Esophagus muscularis mucosa (tissue), 4 donors: ENCODE results near the gene KSR1. TPM values are rescaled to one million over a fixed set of nuclear protein-coding genes. Genes with fewer than 3 reads are reported as not detected.

ENCODE experiments used
- DNase-seq: peaks from one replicate; pipeline ENCODE4 v3.0.0-alpha.2; 2017; ENCODE audit errors: extremely low spot score
- H3K27ac ChIP-seq, 4 donors: fragments of 200-600 bp; sonication (generic); replicated peaks in 1 of 4; 1 replicate in 3 of 4; 2 replicates in 1 of 4; pipeline ENCODE4 v1.5.1; 2016 to 2019; ENCODE audit warnings: mild to moderate bottlenecking in 1 of 4
- H3K27me3 ChIP-seq, 4 donors: fragments of 200-600 bp; sonication (generic); one replicate each; pipeline versions ENCODE4 v1.5.1 to v1.6.0; 2016 to 2019
- H3K36me3 ChIP-seq, 4 donors: fragments of 200-600 bp; sonication (generic); one replicate each; pipeline ENCODE4 v1.5.1; 2016 to 2019
- H3K4me1 ChIP-seq, 4 donors: fragments of 200-600 bp; sonication (generic); one replicate each; pipeline ENCODE4 v1.5.1; 2016 to 2019
- H3K4me3 ChIP-seq, 4 donors: fragments of 200-600 bp; sonication (generic); 1 replicate in 2 of 4; 2 replicates in 2 of 4; pipeline ENCODE4 v1.5.1; 2016 to 2019; ENCODE audit warnings: mild to moderate bottlenecking in 4 of 4, moderate library complexity in 1 of 4
- H3K9me3 ChIP-seq, 4 donors: fragments of 200-600 bp; sonication (generic); 1 replicate in 3 of 4; 2 replicates in 1 of 4; pipeline ENCODE4 v1.5.1; 2016 to 2019
- EP300 ChIP-seq: sonication (generic); formaldehyde crosslinking; IDR thresholded peaks from one replicate; pipeline ENCODE4 v1.6.1; 2017; ENCODE audit warnings: antibody characterized with exemption
- POLR2A ChIP-seq: fragments of 450-650 bp; IDR thresholded peaks from one replicate; pipeline ENCODE4 v1.6.1; 2017; ENCODE audit warnings: antibody characterized with exemption, moderate library complexity, mild to moderate bottlenecking, low read depth
- POLR2AphosphoS5 ChIP-seq, 2 donors: sonication (generic); formaldehyde crosslinking; IDR thresholded peaks; one replicate each; pipeline ENCODE4 v1.6.1; 2017; ENCODE audit warnings: antibody characterized with exemption in 2 of 2
- WGBS: methylation state at CpG from one replicate; pipeline ENCODE4 v1.1.5; 2018; 5-methylcytosine and 5-hydroxymethylcytosine counted together
- intact Hi-C: fragments of 100-400 bp; cut with DNase I; formaldehyde crosslinking; loops from one replicate; pipeline ENCODE4 v1.15.1; 2023
- total RNA-seq, 4 donors: library from RNA; depleted of rRNA; stranded (reverse); fragments of >200 nt; gene quantifications; one replicate each; pipeline versions ENCODE4 v1.1.0 to v1.2.1, GENCODE V29; 2016
- TF ChIP-seq, protein P1 (sequence below), 3 experiments: fragments of 200-600 bp in 2 of 3; fragments of 450-650 bp in 1 of 3; sonication (generic) in 2 of 3; IDR thresholded peaks; one replicate each; pipeline ENCODE4 v1.5.1; 2017 to 2019; ENCODE audit warnings: antibody characterized with exemption in 3 of 3, mild to moderate bottlenecking in 2 of 3, moderate library complexity in 1 of 3

KSR1 gene
- total RNA-seq, 4 donors from 2014 or later = 13.3 to 18.9 (median 13.7) TPM

DNA sequence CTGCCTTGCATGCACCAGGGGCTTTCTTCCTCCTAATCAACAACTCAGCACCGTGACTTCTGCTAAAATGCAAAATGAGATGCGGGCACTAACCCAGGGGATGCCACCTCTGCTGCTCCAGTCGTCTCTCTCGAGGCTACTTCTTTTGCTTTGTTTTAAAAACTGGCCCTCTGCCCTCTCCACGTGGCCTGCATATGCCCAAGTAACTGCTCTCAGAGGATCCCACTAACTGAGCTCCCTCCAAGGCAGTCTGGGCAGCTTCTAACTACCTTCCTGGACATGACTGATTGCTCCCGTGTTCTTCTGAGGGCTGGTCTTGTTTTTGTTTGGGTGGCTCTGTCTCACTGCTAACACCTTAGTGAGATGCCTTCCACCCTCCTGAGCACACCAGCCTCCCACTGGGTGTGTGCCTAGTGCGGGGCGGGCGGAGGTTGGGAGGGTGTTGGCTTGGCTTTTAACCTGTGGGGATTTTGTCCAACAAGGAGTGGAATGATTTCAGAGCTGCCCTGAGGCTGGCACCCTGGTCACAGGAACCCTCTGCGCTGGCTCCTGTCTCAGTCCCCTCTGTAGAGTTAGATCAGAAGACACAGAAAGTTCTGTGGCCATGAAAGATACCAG, 165.8 kb downstream of the KSR1 start:
- intact Hi-C loops = no loop called here
- Histone ChIP-seq H3K36me3 (peaks cover 38 to 84% (median 73%) of the 10 kb centered on the region in 4 donors), H3K4me1 (peaks cover 0 to 6% (median 3%) of the 10 kb centered on the region in 4 donors)

DNA sequence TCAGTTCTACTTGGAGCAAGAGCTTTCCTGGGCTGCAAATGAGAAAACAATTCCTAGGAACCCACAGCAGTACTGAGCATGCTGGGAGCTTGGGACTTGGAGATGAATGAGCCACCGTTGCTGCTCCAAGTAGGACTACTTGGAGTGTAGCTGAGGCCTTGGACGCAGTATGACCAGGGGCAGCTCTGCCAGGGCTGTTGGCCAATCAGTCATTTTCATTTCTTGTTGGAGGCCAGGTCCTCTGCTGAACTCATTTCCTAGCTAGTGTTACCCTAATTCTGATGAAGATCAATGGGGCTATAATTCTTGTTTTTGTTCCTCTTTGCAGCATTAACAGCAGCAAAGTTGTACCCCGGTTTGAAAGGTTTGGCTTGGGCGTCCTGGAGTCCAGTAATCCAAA, 166.7 kb downstream of the KSR1 start:
- TF ChIP-seq EP300 = no peak
- no peak for TF ChIP-seq POLR2AphosphoS5 (IDR thresholded peaks at IDR 0.05)
- TF ChIP-seq, protein P1, sequence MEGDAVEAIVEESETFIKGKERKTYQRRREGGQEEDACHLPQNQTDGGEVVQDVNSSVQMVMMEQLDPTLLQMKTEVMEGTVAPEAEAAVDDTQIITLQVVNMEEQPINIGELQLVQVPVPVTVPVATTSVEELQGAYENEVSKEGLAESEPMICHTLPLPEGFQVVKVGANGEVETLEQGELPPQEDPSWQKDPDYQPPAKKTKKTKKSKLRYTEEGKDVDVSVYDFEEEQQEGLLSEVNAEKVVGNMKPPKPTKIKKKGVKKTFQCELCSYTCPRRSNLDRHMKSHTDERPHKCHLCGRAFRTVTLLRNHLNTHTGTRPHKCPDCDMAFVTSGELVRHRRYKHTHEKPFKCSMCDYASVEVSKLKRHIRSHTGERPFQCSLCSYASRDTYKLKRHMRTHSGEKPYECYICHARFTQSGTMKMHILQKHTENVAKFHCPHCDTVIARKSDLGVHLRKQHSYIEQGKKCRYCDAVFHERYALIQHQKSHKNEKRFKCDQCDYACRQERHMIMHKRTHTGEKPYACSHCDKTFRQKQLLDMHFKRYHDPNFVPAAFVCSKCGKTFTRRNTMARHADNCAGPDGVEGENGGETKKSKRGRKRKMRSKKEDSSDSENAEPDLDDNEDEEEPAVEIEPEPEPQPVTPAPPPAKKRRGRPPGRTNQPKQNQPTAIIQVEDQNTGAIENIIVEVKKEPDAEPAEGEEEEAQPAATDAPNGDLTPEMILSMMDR (IDR thresholded peaks at IDR 0.05) = no peak
- no peak for TF ChIP-seq POLR2A
- Histone ChIP-seq H3K36me3 (peaks cover 29 to 75% (median 64%) of the 10 kb centered on the region in 4 donors), H3K27me3 (no peaks in the 10 kb centered on the region), H3K27ac (no peak overlapping the region), H3K4me1 (peaks cover 0 to 6% (median 3%) of the 10 kb centered on the region in 4 donors), H3K4me3 (no peak overlapping the region), H3K9me3 (no peaks in the 10 kb centered on the region)
- intact Hi-C loops = no loop called here
- 88% methylated on average over 4 of the region's 4 CpGs for WGBS
- DNase-seq = no peak

More for the DNA sequence above, 165.8 kb downstream of the KSR1 start:
- no peak for DNase-seq
- no peaks in the 10 kb centered on the region for H3K9me3 ChIP-seq
- no peaks in the 10 kb centered on the region for H3K27me3 ChIP-seq
- WGBS = 82% methylated on average over 10 of the region's 10 CpGs
- H3K27ac ChIP-seq = no peak overlapping the region
- H3K4me3 ChIP-seq = no peak overlapping the region
- TF ChIP-seq, protein P1 (IDR thresholded peaks at IDR 0.05) = no peak
- TF ChIP-seq EP300 (no peak), POLR2A (no peak), POLR2AphosphoS5 (IDR thresholded peaks at IDR 0.05) (no peak)

DNA sequence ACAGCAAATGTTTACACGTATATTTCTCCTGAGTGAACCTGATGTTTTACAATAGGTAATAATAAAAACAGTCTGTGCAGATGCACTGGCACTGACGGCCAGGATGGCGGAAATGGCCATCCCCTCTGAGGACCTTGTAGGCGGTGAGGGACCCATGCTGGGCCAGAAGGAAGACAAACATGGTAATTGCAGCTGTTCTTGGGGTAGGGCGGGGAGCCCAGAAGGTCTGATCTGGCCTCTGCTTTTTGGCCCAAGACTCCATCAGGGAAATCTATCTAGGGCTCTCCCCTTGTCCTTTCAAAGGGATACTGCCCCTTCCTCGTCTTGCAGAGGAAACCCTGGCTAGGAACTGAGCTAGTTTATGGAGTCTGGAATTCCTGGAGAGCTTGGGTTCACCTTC, 167.4 kb downstream of the KSR1 start:
- Histone ChIP-seq H3K4me1 (peaks cover 0 to 6% (median 3%) of the 10 kb centered on the region in 4 donors), H3K4me3 (no peak overlapping the region), H3K36me3 (peaks cover 24 to 69% (median 57%) of the 10 kb centered on the region in 4 donors), H3K9me3 (no peaks in the 10 kb centered on the region), H3K27ac (no peak overlapping the region), H3K27me3 (no peaks in the 10 kb centered on the region)
- TF ChIP-seq POLR2A (no peak), EP300 (no peak), POLR2AphosphoS5 (IDR thresholded peaks at IDR 0.05) (no peak)
- TF ChIP-seq, protein P1 (IDR thresholded peaks at IDR 0.05) = no peak
- DNase-seq = no peak
- WGBS = 88% methylated on average over 5 of the region's 6 CpGs
- intact Hi-C loops = no loop called here

DNA sequence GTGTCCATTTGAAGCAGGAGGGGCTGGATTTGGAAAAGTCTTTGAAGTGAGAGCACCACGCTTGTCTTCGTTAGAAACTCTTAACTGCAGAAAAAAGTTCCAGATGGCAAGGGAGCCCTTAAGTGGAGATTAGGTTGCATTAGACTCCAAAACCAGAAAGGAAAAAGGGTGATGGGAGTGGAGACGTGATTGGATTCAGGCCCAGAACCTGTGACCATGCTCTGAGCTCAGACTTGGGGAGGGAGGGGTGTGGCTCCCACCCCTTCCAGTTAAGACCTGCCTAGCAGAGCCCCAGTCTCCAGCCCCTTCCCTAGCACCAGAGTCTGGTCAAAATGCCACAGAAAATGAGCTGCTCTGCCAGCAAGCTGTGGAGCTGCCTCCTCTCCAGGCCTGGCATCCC, 168.3 kb downstream of the KSR1 start:
- Histone ChIP-seq H3K27ac (no peak overlapping the region), H3K4me1 (peaks cover 0 to 6% (median 3%) of the 10 kb centered on the region in 4 donors), H3K27me3 (no peaks in the 10 kb centered on the region), H3K9me3 (no peaks in the 10 kb centered on the region), H3K36me3 (peaks cover 24 to 59% (median 55%) of the 10 kb centered on the region in 4 donors), H3K4me3 (no peak overlapping the region)
- TF ChIP-seq POLR2AphosphoS5 (IDR thresholded peaks at IDR 0.05) = no peak
- no peak for TF ChIP-seq EP300
- no peak for TF ChIP-seq POLR2A
- TF ChIP-seq, protein P1 (IDR thresholded peaks at IDR 0.05) = no peak
- no peak for DNase-seq
- WGBS = 94% methylated on average over 3 of the region's 3 CpGs
- intact Hi-C loops = no loop called here

DNA sequence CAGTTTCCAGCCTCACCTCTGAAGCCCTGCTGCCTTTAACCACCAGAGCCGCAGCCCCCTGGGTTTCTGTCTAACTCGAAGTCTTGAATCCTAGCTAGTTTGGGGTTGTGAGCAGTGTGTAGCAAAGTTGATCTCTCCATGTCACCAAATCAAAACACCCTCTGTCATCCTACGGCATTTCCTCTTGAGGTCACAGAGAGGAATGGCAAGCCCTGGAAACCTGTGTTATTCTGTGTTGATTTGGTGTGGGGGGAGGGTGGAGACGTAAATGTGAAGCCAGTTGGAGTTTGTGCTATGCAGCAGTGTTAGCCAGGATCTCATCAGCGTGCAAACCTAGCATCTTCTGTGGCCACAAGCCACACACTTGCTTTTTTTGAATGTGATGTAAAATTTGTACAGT, 169.6 kb downstream of the KSR1 start:
- Histone ChIP-seq H3K4me3 (no peak overlapping the region), H3K27ac (no peak overlapping the region), H3K27me3 (no peaks in the 10 kb centered on the region), H3K9me3 (no peaks in the 10 kb centered on the region), H3K36me3 (peaks cover 21 to 46% (median 43%) of the 10 kb centered on the region in 4 donors), H3K4me1 (peaks cover 0 to 6% (median 3%) of the 10 kb centered on the region in 4 donors)
- intact Hi-C loops = no loop called here
- TF ChIP-seq POLR2A = no peak
- TF ChIP-seq, protein P1 (IDR thresholded peaks at IDR 0.05) = no peak
- TF ChIP-seq POLR2AphosphoS5 (IDR thresholded peaks at IDR 0.05) = no peak
- TF ChIP-seq EP300 = no peak
- 81% methylated on average over 5 of the region's 5 CpGs for WGBS
- no peak for DNase-seq
